GM10266 (cell line): ENCODE measurements around the gene LAIR1.
"Not testable (repeated sequence)": the region's sequence is repeated elsewhere in the genome, so short reads cannot be mapped to it uniquely, and the experiment has no call there.

Experiments used
- DNase-seq: peaks from one replicate; pipeline ENCODE4 v3.0.0; 2012; ENCODE audit errors: extremely low spot score
- TF ChIP-seq, protein P1 (sequence below): IDR thresholded peaks from 2 replicates; pipeline ENCODE4 v1.5.1; 2012; ENCODE audit warnings: mild to moderate bottlenecking, low read depth; ENCODE audit not compliant: control insufficient read depth, insufficient read depth; ENCODE audit errors: missing control alignments

Gene LAIR1

DNA sequence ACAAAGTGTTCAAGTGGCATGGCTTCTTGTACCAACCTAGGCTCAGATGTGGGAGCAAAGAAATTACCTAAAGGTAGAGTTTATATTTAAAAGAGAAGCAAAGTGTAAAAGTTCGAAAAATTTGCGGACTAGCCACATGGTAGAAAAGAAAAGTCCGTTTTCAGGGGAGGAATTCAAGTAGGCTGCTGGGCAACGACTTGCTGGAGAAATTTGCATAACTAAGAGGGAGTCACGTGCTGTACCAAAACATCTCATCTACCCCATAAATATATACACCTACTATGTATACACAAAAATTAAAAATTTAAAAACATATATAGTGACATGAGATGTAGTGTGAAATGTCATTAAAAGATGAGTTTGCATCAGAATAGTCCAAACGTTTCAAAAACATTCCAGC lies 2.1 kb upstream of the LAIR1 start:
- TF ChIP-seq, protein P1, sequence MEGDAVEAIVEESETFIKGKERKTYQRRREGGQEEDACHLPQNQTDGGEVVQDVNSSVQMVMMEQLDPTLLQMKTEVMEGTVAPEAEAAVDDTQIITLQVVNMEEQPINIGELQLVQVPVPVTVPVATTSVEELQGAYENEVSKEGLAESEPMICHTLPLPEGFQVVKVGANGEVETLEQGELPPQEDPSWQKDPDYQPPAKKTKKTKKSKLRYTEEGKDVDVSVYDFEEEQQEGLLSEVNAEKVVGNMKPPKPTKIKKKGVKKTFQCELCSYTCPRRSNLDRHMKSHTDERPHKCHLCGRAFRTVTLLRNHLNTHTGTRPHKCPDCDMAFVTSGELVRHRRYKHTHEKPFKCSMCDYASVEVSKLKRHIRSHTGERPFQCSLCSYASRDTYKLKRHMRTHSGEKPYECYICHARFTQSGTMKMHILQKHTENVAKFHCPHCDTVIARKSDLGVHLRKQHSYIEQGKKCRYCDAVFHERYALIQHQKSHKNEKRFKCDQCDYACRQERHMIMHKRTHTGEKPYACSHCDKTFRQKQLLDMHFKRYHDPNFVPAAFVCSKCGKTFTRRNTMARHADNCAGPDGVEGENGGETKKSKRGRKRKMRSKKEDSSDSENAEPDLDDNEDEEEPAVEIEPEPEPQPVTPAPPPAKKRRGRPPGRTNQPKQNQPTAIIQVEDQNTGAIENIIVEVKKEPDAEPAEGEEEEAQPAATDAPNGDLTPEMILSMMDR, result no peak
- no peak for DNase-seq

DNA sequence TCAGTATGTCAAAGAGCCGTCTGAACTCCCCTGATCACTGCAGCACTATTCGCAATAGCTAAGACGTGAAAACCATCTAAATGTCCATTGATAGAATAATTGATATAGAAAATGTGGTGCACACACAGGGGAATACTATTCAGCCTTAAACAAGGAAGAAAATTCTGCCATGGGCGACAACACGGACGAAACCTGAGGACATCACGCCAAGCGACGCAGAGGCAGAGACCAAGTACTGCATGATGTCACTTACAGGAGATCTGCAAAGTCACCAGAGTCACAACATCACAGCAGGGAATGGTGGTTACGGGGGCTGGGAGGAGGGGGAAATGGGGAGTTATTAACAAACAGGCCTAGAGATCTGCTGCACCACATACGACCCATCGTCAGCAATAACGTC lies 1.1 kb upstream of the LAIR1 start:
- DNase-seq, result not testable (repeated sequence)

DNA sequence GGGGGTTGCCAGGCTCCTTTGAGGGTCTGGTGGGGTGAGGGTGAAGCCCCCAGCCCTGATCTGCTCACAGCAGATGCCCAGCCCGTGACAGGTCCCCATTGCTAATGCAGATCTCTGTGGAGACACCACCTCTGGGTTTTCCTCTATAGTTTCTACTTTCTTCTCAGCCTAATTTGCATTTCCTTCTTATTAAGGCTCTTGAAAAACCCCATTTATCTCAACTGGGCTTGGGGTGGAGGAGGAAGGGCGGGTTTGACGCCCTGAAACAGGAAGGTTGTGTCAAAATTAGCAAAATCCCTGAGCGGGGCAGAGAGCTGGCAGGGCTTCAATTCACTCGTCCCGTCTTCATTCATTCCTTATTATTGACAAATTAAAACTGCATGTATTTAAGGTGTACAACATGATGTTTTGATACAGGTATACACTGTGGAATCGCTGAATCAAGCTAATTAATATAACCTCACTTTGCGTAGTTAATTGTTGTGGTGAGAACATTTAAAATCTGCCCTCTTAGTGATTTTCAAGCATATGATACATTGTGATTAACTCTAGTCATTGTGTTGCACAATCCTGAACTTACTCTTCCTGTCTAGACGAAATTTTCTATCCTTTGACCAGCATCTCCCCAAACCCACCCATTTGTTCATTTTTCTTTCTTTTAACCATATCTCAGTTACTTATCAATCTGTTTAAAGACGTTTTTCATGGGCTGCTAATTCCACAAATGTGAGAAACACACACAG lies 2.9 kb downstream of the LAIR1 start:
- not testable (repeated sequence) for DNase-seq

DNA sequence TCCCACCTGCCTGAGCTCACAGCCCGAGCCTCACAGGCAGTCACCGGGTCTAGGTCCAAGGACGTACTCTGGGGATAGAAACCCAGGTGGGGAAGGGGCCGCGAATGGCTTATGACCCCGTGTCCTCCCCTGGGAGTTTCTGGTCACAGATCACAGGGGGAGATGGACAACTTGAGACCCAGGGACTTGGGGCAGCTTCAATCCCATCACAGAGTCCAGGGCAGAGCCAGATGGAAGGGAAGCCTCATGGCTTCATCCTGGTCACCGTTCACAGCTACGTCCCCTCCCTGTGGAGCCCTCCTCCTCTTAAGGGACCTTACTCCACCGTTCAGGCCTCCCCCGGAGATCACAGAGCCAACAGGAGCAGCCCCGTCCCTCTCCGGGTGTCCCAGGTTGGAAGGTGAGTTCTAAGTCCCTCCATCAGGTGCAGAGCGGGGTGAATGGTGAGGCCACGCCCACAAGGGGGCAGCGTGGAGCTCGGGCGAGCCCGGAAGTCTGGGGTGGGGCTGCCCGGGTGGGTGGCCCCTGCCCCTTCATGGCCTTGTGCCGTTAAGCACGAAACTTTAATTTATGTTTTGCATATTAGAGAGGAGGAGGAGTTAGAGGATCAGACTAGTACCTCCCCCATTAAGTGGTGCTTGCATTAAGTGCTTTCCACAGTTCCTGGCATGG lies 5.4 kb downstream of the LAIR1 start:
- DNase-seq, result not testable (repeated sequence)
- TF ChIP-seq, protein P1, result peak; percentile 48

DNA sequence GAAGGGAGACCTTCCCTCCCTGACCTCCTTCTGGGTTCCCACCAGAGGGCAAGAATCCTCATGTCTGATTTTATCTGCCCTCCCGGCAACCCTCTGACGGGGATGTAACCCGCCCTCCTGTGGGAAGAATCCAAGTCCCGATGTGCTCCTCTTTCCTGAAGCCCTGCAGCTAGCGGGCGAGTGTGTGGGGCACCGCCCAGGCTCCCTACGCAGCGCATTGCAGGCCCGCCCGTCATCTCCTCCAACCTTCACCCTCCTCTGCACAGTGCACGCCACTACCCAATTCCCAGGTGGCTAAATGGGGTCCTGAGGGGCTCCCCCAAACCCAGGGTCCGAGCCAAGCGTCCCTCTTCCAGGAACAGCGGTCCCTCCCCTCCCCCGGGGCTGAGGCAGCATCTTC lies 7.3 kb downstream of the LAIR1 start:
- no peak for DNase-seq
- TF ChIP-seq, protein P1, result no peak

DNA sequence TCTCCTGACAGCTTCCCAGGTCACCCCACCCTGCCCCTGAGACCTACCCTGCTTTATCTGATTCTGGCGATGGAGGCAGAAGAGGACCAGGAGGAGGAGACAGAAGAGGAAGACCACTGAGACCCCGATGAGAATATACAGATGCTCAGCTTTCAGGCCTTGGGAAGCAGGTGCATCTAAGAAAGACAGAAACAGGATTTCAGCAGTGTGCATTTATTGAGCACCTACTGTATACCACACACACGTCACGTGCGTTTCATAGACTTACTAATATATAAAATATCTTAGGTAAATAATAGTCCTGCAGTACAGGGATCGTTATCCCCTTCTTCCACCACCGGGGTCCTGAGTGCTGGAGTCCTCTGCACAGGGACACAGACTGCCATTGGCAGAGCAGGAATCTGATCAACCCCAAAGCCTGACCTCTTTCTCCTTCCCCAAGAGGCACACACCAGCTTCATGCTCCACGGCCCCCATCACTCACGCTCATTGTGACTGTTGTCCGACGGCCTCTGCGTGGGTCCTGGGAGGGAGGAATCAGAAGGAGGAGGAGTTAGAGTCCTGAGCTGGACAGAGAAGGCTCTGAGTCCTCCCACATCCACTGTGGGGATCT lies 8.2 kb downstream of the LAIR1 start:
- DNase-seq, result no peak
- TF ChIP-seq, protein P1, result no peak

DNA sequence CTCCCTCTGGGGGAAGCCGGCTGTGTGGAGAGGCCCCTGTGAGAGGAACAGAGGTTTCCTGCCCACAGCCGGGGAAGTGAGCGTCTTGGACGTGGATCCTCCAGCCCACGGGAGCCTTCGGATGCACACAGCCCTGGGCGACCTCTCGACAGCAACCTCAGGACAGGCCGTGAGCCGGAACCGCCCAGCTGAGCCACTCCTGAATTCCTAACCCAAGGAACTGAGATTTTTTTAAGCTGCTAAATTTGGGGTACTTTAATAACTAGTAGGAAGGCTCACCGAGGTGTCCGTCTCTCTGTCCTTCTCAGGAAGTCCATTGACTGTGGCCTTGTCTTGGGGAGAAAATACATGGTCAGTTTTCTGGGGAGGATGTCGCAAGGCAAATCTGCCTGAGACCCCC lies 9.1 kb downstream of the LAIR1 start:
- DNase-seq, result no peak
- TF ChIP-seq, protein P1, result no peak

DNA sequence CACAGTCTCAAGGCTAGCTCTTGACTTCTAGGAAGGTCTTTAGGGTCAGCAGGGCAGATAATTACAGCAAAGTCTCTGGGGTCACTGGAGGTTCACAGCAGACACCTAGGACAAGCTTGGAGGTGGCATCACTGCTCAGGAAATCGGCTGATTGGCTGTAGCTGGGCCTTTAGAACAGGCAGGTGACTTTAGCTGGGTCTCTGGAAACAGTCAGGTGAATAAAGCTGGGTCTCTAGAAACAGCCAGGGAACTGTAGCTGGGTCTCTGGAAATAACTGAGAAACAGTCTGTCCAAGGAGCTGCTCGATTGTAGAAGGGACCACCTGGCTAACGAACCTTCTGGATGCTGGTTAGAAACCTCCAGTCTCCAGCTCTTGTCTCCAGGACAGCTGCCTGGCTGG lies 10.0 kb downstream of the LAIR1 start:
- TF ChIP-seq, protein P1, result no peak
- no peak for DNase-seq
